Raji (cell line): ENCODE data around the gene CCNO.

ENCODE experiments used
- POLR2A ChIP-seq: IDR thresholded peaks from 2 replicates; pipeline ENCODE4 v1.6.1; 2011; ENCODE audit warnings: low read depth, low read length, control low read depth; ENCODE audit not compliant: insufficient read depth

Gene CCNO, protein sequence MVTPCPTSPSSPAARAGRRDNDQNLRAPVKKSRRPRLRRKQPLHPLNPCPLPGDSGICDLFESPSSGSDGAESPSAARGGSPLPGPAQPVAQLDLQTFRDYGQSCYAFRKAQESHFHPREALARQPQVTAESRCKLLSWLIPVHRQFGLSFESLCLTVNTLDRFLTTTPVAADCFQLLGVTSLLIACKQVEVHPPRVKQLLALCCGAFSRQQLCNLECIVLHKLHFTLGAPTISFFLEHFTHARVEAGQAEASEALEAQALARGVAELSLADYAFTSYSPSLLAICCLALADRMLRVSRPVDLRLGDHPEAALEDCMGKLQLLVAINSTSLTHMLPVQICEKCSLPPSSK

DNA sequence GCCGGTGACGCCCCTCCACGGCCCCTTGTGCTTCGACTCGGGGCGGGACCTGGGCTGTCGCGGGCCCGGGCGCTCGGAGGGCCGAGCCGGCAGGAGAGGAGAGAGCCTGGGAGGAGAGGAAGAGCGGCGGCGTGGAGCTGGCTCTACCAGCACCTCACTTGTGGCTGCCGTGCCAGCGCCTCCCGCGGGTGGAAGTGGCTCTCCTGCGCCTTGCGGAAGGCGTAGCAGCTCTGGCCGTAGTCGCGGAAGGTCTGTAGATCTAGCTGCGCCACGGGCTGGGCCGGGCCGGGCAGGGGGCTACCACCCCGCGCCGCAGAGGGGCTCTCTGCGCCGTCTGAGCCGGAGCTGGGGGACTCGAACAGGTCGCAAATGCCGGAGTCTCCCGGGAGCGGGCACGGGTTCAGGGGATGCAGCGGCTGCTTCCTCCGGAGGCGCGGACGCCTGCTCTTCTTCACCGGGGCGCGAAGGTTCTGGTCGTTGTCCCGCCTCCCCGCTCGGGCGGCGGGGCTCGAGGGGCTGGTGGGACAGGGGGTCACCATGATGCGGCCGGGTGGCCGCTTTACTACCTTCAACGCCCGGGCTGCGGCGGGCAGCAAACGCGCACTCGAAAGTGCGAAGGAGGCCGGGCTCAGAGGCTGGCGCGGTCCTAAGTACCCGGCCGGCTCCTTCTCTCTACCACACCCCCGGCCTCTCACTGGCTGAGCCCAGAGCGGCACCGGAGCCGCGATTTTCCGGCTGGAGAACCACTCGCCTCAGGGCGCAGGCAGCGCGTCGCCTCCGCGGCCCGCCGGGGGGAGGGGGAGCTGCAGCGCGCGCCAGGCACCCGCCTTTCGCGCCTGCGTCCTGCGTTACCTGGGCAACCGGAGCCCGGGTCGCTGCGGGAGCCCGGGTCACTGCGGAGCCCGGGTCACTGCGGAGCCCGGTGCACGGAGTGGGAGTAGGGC is at the start of gene CCNO:
CCNO (minus strand) TSS at position 624 of the 944 bp plus-strand sequence; CDS start at position 539, 85 bp downstream.
- no peak for TF ChIP-seq POLR2A

DNA sequence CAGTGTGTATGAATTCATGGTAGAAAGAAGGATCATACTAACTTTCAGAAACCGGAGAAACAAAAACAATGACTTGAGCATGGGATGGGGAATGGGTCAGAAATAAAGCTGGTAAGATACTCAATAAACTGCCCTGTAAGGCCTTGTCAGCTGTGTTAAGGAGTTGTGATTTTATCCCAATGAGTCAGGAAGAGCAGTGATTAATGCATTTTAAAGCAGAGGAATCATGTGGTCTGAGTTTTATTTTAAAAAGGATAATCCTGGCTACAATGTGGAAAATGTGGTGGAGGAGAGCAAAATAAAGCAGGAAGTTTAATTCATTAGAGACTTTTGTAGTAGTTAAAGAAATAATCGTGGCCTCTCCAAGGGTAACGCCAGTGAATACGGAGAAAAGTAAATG is 45.4 kb upstream of the CCNO start:
- TF ChIP-seq POLR2A, result no peak

DNA sequence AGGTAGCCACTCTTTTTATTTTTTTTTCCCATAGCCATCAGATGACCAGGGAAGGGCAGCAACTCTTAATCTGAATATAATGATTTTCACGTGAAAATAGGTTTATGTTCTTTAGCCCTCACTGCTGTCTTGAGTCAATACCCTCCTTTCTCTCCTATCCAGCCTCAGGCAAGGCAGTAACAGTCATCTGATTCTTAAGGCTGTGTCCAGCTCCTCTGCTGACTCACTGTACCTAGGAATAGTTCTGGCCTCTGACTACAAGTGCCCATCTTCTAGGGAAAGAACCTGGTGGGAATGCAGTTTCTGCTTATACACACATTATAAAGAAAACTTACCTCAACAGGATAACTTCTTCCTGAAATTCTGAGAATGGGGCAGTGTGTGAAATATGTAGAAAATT is 43.4 kb upstream of the CCNO start:
- TF ChIP-seq POLR2A, result no peak

DNA sequence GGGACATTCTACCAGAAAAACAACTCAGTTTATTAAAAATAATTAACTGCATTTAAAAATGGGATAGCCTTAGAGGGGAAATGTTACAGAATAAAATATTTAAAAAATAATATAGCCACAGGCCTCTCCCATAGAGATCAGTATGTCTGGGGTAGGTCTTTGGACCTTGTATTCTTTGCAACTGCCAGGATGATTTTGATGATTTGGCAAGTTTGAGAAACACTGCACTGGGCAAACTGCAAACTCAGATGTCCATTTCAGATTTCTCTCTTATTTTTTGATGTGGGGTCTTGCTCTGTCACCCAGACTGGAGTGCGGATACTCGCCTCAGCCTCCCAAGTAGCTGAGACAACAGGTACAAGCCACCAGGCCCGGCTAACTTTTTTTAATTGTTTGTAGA is 24.9 kb upstream of the CCNO start:
- TF ChIP-seq POLR2A, result no peak

DNA sequence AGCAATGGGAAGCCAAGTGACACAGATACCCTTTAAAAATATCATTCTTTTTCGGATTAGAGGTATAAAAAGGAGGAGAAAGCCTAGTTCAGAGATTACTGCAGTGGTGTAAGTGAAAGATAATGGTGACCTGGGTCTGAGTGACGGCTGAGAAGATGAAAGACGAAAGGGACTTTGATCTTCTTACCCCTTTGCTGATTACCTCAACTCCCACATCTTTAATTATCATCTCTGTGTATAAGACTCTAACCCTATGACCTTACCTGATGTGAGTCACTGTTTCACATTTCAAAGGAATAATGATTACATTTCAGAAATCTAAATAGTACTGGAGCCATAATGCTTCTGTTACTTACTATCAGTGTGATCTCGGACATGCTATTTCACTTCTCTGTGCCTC is 21.4 kb upstream of the CCNO start:
- no peak for TF ChIP-seq POLR2A

DNA sequence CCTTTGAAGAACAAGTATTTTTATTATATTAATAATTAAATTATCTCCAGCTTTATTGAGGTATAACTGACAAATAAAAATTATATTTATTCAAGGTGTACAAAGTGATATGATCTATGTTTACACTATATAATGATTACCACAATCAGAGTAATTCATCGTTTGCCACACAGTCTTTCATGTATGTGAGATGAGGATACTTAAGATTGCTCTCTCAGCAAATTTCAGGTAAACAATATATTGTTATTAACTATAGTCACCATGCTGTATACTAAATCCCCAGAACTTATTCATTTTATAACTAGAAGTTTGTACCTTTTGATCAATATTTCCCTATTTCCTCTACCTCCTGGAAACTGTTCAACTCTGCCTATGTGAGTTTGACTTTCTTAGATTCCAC is 16.7 kb upstream of the CCNO start:
- no peak for TF ChIP-seq POLR2A

DNA sequence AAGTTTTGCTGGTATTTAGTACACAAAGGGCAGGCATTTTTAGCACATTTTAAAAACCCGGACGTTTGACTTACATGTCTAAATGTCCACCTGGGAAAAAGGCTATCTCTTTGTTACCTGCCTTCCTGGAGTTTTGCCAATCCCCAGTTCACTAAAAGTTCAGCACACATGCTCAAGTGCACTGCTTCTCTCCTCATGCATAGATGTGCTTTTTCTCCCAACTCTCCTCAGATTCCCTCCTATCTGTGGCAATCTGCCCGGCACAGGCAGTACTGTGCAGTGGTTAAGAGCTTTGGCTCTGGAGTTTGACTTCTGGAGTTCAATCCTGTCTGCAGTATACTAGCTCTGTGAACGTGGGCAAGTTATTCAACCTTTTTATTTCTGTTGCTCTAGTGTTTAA is 8.3 kb upstream of the CCNO start:
- no peak for TF ChIP-seq POLR2A

DNA sequence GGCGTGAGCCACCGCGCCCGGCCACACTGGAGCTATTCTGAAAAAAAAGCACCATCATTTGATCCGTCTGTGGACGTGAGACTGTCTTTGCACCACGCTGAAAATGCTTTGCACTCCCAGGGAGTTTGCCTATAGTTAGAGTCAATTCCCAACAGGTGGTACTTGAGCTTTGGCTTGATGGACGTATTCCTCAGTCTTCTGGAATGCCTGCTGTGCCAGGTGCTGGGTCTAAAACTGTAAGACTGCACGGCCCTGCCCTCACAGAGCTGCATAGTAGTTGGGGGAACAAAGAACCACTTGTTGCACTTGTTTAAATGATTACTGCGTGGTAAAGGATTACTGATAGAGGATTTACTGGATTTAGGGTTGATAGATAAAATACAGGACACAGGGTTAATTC is 3.4 kb upstream of the CCNO start:
- no peak for TF ChIP-seq POLR2A

DNA sequence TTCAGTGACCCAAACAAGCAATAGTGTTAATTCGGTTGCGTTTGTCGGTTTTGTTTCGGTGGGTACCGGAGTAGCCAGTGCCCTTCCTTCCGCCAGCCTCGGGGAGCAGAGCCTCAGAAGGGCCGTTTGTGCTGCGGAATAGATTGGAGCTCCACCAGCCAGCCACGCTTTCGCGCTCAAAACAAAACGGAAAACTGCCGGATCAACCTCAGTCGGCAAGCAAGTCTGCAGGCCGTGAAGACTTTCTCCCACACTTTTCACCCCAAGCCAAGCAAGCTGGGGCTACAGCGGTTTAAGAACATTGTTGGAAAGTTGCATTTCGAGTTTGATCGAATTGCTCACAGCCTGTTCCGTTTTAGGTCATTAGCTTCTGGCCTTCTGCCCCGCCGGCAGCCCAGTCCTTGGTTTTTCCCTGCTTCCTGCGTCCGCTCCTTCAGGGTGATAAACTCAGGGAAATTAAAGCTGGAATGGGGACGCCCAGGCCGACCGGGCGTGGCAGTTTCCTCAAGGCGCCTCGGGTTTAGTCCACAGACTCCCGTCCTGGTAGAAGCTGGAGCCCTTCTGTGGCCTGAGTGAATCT is 803 bp upstream of the CCNO start:
- TF ChIP-seq POLR2A, result no peak

DNA sequence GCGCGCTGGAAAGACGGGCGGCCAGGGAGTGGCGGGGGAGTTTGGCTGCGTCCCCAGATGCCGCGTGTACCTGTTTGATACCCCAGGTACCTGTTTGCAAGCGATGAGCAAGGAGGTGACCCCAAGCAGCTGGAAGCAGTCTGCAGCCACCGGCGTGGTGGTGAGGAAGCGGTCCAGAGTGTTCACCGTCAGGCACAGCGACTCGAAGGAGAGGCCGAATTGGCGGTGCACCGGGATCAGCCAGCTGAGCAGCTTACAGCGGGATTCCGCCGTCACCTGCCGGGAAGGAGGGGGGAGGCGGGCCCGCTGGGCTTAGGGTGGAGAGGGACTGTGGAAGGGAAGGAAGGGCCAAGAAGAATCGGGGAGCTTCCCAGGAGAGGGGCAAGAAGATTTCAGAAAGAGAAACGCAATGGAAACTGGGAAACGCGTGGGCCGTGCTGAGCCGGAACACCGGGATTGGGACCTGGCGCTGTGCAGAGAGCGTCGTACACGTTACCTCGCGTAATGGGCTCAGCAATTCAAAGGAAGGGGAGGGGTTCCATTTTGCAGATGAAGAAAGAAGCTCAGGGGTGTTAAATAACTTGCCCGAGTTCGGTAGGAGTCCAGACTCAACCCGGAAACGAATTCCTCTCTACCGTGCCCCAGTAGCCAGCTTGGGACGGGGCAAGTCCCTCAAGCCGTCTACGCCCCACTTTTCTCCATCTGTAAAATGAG is 980 bp downstream of the CCNO start:
- TF ChIP-seq POLR2A, result no peak

DNA sequence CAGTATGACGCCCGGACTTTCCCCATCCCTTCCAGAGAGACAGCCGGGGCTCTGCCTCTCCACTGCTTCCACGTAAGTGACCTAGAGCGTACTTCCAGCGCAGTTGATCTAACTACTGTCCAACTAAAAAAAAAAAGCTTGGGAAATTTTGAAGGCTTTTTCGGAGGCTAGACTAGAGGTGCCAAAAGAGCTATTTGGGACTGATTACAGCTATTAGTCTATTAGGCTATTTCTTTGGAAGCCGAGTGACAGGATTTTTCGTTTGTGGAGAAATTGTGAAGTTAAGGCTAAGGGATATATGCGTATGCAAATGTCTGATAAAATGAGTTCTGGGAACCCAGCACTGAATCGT is 1.5 kb downstream of the CCNO start:
- TF ChIP-seq POLR2A, result no peak

DNA sequence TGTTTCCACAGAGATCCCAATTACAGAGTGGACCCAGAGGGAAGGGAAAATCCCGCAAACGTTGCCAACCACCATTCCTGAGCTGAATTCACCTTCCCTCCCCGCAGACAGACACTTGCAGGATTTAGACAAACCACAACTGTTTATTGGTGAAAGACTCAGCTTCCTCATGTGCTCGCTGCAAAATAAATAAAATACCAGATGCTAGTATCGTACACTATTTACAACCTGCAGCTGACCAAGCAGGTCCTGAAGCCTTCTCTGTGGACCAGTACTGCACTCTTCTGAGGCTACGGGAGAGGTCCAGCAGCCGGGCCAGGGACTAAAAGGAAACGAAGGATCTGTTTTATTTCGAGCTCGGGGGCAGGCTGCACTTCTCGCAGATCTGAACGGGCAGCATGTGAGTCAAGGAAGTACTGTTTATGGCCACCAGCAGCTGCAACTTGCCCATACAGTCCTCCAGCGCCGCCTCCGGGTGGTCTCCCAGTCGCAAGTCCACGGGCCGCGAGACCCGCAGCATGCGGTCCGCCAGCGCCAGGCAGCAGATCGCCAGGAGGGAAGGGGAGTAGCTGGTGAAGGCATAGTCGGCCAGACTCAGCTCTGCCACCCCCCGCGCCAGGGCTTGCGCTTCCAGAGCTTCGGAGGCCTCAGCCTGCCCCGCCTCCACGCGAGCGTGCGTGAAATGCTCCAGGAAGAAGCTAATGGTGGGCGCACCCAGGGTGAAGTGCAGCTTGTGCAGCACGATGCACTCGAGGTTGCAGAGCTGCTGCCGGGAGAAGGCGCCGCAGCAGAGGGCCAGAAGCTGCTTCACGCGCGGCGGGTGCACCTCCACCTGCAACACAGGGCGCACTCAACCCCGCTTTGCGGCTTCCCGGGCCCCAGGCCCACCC is 2.1 kb downstream of the CCNO start:
- no peak for TF ChIP-seq POLR2A

DNA sequence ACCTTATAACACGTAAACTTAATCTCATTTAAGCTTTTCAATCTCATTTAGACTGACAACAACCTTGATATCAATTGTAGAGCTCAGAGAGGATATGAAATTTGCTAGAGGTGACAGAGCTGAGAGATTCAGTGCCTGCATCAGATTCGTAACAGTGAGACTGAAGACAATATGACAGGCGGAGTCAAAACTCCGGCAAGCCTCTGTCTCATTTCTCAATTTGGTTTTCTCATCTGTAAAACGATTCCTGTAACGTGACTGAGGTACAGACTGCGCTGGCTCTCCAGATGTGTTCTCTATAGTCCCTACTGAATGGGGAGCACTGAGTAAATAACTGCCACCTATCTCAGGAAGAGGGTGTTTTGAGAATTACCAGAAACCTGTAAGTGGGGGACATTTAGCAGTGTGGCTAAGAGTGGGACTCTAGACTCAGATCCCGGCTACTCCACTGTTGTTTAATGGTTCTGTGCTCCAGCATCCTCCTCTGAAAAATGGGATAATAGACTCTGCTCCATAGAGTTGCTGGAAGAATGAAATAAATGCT is 3.2 kb downstream of the CCNO start:
- TF ChIP-seq POLR2A, result no peak
